ENCODE measurements around the gene S100Z.

DNA sequence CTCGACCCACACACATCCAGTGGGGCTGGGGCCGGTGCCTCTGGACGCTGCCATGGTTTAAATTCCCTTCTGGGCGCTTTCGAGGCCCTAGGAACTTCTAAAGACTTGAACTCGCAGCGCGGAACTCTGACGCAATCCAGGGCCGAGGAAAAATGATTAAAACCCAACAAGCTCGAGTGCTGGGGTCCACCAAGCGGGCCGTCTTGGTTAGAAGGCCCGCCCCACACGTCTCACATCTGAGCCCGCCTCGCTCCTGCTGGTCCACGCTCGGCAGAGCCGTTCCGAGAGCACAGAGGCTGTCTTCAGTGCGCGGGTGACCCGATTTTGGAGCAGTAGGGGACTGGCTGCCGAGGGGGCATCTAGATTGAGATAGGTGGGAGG is 104.6 kb downstream of the S100Z start:
- TF ChIP-seq, protein P1, sequence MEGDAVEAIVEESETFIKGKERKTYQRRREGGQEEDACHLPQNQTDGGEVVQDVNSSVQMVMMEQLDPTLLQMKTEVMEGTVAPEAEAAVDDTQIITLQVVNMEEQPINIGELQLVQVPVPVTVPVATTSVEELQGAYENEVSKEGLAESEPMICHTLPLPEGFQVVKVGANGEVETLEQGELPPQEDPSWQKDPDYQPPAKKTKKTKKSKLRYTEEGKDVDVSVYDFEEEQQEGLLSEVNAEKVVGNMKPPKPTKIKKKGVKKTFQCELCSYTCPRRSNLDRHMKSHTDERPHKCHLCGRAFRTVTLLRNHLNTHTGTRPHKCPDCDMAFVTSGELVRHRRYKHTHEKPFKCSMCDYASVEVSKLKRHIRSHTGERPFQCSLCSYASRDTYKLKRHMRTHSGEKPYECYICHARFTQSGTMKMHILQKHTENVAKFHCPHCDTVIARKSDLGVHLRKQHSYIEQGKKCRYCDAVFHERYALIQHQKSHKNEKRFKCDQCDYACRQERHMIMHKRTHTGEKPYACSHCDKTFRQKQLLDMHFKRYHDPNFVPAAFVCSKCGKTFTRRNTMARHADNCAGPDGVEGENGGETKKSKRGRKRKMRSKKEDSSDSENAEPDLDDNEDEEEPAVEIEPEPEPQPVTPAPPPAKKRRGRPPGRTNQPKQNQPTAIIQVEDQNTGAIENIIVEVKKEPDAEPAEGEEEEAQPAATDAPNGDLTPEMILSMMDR (IDR thresholded peaks at IDR 0.05): no peak
- TF ChIP-seq POLR2A (IDR thresholded peaks at IDR 0.05): no peak
